Panc1 (cell line): ENCODE results near the gene TTLL11.

Experiments used
- CTCF ChIP-seq: fragments of 450-650 bp; IDR thresholded peaks from 2 replicates; pipeline ENCODE4 v1.5.1; 2017; ENCODE audit warnings: mild to moderate bottlenecking
- POLR2AphosphoS5 ChIP-seq: IDR thresholded peaks from 2 replicates; pipeline ENCODE4 v1.6.1; 2012; ENCODE audit warnings: mild to moderate bottlenecking, low read depth, low read length, moderate library complexity
- REST ChIP-seq, 2 experiments: IDR thresholded peaks; 2 replicates each; pipeline ENCODE4 v1.6.1; 2011 to 2012; ENCODE audit warnings: low read depth in 2 of 2, control low read depth in 1 of 2, low read length in 1 of 2, mild to moderate bottlenecking in 1 of 2, moderate library complexity in 1 of 2; ENCODE audit not compliant: insufficient read depth in 1 of 2
- TCF7L2 ChIP-seq: IDR thresholded peaks from 2 replicates; pipeline ENCODE4 v1.6.1; 2011; ENCODE audit warnings: mild to moderate bottlenecking, low read depth, low read length, inconsistent platforms

GRCh38 chr9:122134822-122135528 lies 41.9 kb upstream of the TTLL11 start:
- TF ChIP-seq CTCF (no peak), POLR2AphosphoS5 (no peak), REST (IDR thresholded peaks at IDR 0.05; ENCODE audit: insufficient read depth in 1 of 2, low read depth in 2 of 2, low read length in 1 of 2) (no peak), TCF7L2 (no peak)
